Heart left ventricle (tissue), 13 donors: Measurements from ENCODE around the gene IGF1R.

Source experiments
- POLR2A ChIP-seq, 2 donors: fragments of 450-650 bp; IDR thresholded peaks; one replicate each; pipeline ENCODE4 v1.6.1; 2017; ENCODE audit warnings: antibody characterized with exemption in 2 of 2, mild to moderate bottlenecking in 2 of 2, moderate library complexity in 2 of 2
- TF ChIP-seq, protein P1 (sequence below), 12 donors: fragments of 200-600 bp; sonication (generic) in 4 of 12; IDR thresholded peaks; one replicate each; pipeline versions ENCODE4 v1.5.0 to v1.8.0; 2018 to 2022; ENCODE audit warnings: antibody characterized with exemption in 12 of 12, mild to moderate bottlenecking in 5 of 12
- donor health status: ischemic (EF 13 %, LVEDD 7.1; RV severe dilation, severe dysfunction).
- donor health status: DM: no; HTN: yes; CAD: no.
- donor health status: DM: no; HTN: no; CAD: no.
- donor health status: ischemic (EF 25% LVEDD 6.9; RV normal size, moderate dysfunction).
- donor health status: ischemic (EF 25% LVEDD 5.7; RV mildly dilated, moderate dysfunction).
- donor health status: ischemic (EF 35%, LVEDD 5.7; RV mildly dilated, moderate dysfunction).
- donor health status: nonischemic (EF 11% LVEDD 7.7; RV severe dilation, severe dysfunction).
- donor health status: DM: yes; HTN: yes; CAD: no.
- donor health status: PGD.
- donor health status: ischemic (EF 29% LVEDD 5.4; RV normal size, mild dysfunction).
- donor health status: nonischemic (EF 23%, LVEDD 6.1; RV moderate dilation, normal function).

DNA sequence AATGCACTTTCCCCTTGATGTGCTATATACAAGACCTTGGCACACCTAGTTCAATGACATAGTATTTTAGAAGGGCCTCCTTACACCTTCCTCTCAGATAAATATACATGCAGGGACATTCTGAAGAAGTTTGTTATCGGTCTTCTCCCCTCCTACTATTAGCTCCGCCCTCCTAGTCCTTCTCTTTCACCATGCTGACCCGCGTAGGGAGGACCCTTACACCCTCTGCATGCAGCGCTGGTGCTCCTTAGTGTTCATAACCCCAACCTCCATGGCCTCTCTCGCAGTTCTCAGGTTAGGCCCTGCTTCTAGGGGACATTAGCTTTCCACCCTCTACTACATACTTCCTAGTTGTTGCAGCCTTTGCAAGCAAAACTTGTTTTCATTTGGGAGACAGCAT, 212.8 kb downstream of the IGF1R start:
- no peak for TF ChIP-seq POLR2A (IDR thresholded peaks at IDR 0.05)
- TF ChIP-seq, protein P1, sequence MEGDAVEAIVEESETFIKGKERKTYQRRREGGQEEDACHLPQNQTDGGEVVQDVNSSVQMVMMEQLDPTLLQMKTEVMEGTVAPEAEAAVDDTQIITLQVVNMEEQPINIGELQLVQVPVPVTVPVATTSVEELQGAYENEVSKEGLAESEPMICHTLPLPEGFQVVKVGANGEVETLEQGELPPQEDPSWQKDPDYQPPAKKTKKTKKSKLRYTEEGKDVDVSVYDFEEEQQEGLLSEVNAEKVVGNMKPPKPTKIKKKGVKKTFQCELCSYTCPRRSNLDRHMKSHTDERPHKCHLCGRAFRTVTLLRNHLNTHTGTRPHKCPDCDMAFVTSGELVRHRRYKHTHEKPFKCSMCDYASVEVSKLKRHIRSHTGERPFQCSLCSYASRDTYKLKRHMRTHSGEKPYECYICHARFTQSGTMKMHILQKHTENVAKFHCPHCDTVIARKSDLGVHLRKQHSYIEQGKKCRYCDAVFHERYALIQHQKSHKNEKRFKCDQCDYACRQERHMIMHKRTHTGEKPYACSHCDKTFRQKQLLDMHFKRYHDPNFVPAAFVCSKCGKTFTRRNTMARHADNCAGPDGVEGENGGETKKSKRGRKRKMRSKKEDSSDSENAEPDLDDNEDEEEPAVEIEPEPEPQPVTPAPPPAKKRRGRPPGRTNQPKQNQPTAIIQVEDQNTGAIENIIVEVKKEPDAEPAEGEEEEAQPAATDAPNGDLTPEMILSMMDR (IDR thresholded peaks at IDR 0.05) = no peak
